GM12864 (cell line): Measurements from ENCODE around the gene CTSA.
"Not testable (repeated sequence)": the region's sequence is repeated elsewhere in the genome, so short reads cannot be mapped to it uniquely, and the experiment has no call there.

Experiments used
- DNase-seq: peaks from one replicate; pipeline ENCODE4 v3.0.0-alpha.2; 2011; ENCODE audit warnings: low read depth
- H3K4me3 ChIP-seq: 2 replicates; pipeline ENCODE4 v1.5.1; 2011; ENCODE audit warnings: mild to moderate bottlenecking, low read depth, low read length, control low read depth
- CTCF ChIP-seq: IDR thresholded peaks from 2 replicates; pipeline ENCODE4 v1.5.1; 2011; ENCODE audit warnings: low read depth, mild to moderate bottlenecking, moderate library complexity, low read length, control low read depth, inconsistent platforms; ENCODE audit errors: missing control alignments

CTSA gene

DNA sequence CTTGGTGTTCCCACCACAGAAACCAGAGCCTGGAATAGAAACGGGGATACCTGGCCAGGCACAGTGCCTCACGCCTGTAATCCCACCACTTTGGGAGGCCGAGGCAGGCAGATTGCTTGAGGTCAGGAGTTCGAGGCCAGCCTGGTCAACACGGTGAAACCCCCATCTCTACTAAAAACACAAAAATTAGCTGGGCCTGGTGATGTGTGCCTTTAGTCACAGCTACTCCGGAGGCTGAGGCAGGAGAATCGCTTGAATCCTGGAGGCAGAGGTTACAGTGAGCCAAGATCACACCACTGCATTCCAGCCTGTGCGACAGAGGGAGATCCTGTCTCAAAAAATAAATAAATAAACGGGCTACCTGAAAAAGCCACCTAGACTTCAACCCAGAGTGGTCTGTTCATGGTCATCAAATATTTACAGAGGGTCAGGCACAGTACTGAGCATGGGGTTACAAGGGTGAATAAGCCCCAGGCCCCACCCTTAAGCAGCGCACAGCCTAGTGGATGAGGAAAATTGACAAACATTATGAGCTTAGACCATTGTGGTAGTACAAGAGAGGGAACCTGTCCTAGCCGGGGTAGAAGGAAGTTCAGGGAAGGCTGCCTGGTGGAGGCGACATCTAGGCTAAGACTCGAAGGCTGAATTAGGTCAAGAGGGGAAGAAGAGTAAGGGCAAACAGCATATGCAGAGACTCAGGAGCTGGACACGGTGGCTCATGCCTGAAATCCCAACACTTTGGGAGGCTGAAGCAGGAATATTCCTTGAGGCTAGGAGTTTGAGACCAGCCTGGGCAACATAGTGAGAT is 36.1 kb downstream of the CTSA start:
- DNase-seq: no peak
- no peak for TF ChIP-seq CTCF
- H3K4me3 ChIP-seq: no peak overlapping the region

DNA sequence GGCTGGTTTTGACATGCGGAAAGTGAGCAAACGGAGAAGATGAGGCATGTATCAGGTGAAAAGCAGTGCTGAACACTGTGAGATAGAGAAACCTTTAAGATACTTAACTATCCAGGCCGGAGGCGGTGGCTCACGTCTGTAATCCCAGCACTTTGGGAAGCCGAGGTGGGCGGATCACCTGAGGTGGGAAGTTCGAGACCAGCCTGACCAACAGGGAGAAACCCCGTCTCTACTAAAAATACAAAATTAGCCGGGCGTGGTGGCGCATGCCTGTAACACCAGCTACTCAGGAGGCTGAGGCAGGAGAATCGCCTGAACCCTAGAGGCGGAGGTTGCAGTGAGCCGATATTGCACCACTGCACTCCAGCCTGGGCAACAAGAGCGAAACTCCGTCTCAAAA is 40.5 kb downstream of the CTSA start:
- not testable (repeated sequence) for H3K4me3 ChIP-seq, DNase-seq

GRCh38 chr20:45933266-45934045 is 42.3 kb downstream of the CTSA start:
- peak; percentile 45 for DNase-seq
- peak overlapping the region; percentile 79 for H3K4me3 ChIP-seq
- peak; percentile 28 for TF ChIP-seq CTCF

- no peak for TF ChIP-seq CTCF
- DNase-seq: no peak
- H3K4me3 ChIP-seq: peak overlapping the region; percentile 79
These were observed 43.0 kb downstream of the CTSA start for GRCh38 chr20:45934046-45934585.

GRCh38 chr20:45934586-45935415 is 43.7 kb downstream of the CTSA start, which contains the start of gene PCIF1:
Gene PCIF1 (plus strand): TSS chr20:45934683. CDS start chr20:45939000, 4,317 bp downstream.
- no peak for TF ChIP-seq CTCF
- peak within 1 kb of the TSS; percentile 79 for H3K4me3 ChIP-seq

DNA sequence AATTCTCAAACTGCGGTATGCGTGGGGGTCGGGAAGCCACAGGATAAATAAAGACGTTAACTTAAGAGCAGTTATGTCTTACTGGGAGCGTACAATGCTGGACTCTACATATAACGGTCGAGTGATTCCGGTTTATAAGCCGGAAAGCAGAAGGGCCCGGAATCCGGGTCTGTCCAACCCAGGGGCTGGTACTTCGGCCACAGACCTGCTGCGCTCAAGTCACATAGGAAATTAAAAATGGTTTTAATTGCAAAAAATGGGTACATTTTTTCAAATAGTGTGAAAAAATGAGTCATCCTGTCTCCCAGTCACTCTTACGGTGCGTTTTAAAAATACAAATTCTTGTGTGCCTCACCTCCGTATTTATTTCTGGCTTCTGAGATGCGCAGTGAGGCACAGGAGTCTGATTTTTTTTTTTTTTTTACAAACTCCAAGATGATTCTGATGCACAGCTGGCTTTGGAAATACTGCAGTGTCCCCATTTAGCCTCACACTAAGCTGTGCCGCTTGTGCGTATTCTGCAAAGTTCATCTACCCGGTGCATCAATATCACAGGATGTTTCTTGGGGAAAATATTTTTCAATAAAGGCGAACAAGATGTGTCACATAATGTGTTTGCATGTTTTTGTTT is 44.4 kb downstream of the CTSA start:
- TF ChIP-seq CTCF: no peak
- peak overlapping the region; percentile 78 for H3K4me3 ChIP-seq
- DNase-seq: no peak

More at GRCh38 chr20:45934586-45935415, 43.7 kb downstream of the CTSA start, which contains the start of gene PCIF1:
- DNase-seq: peak; percentile 86
